ENCODE results near the gene PALS2.

Gene PALS2, protein sequence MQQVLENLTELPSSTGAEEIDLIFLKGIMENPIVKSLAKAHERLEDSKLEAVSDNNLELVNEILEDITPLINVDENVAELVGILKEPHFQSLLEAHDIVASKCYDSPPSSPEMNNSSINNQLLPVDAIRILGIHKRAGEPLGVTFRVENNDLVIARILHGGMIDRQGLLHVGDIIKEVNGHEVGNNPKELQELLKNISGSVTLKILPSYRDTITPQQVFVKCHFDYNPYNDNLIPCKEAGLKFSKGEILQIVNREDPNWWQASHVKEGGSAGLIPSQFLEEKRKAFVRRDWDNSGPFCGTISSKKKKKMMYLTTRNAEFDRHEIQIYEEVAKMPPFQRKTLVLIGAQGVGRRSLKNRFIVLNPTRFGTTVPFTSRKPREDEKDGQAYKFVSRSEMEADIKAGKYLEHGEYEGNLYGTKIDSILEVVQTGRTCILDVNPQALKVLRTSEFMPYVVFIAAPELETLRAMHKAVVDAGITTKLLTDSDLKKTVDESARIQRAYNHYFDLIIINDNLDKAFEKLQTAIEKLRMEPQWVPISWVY

DNA sequence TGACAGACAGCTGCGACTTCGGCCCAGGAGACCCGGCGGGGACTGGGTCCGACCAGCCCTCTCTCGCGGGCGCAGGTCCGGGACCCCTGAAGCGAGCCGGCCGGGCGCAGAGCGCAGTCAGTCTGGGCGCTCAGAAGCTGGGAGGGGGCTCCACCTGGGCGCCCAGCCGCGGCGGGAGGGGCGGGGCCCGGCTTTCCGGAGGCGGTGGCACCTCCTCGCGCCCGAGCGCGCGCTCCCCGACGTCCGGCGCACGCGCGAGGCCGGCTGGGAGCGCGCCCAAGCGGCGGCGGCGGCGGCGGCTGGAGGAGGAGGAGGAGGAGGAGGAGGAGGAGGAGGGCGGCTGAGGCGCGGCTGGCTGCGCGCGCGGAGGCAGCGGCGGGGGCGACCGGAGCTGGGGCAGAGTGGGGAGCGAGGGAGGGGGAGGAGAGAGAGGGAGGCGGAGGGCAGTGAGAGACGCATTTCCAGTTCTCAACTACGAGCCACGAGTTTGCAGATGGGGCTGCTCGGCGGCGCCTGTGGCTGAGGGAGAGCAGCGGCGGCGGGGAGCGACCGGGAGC lies at the start of gene PALS2:
TSS of gene PALS2 (plus strand) at position 456 of the 557 bp plus-strand sequence. CDS start 50,216 bp downstream, outside the sequence.
- DNase-seq (ENCODE audit: low read depth in 2 of 2): peak; percentile 61

DNA sequence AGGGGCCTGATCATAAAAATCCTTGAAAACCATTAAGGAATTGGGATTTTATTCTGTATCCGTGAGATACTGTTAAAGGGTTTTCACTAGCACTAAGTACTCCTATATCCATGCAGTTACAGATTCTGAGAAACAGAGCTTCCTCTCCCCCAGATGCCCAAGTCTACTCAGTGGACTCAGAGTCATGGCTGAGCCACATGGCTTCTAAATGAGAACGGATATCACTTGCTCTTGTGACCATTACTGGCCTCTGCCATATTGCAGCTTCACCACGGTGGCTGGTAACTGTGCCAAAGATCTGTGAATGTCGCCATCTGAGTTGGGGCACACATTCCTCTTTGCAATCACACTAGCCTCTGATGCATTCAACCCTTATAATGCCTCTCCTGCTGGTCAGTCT lies 42.0 kb upstream of the PALS2 start:
- DNase-seq (ENCODE audit: low read depth in 2 of 2): no peak

DNA sequence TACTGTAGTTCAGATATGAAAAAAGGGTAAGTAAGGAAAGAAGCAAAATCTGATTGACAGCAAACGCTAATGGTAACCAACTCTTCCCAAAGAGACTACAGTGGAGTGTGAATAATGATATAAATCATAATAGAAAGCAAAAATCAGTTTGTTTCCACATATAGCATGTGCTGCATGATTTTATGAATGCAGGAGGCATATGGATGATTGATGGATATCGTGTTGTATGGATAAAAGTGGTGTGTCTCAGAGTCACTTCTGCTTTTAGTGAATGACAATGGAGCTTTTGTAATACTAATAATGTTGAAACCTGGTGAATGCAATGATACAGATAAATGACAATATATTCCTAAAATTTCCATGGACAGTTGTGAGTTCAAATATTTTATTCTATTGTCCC lies 36.6 kb upstream of the PALS2 start:
- DNase-seq (ENCODE audit: low read depth in 2 of 2): no peak

DNA sequence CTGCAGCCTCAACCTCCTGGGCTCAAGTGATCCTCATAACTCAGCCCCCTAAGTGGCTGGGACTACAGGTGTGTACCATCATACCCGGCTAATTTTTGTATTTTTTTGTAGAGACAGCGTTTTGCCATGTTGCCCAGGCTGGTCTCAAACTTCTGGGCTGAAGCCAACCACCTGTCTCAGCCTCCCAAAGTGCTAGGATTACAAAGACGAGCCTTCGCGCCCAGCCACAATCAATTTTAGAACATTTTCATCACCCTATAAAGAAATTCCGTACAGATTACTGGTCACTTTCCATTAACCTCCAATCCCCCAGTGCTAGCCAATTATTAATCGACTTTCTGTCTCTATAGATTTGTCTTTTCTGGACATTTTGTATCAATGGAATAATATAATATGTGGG lies 32.3 kb upstream of the PALS2 start:
- DNase-seq (ENCODE audit: low read depth in 2 of 2): no peak

DNA sequence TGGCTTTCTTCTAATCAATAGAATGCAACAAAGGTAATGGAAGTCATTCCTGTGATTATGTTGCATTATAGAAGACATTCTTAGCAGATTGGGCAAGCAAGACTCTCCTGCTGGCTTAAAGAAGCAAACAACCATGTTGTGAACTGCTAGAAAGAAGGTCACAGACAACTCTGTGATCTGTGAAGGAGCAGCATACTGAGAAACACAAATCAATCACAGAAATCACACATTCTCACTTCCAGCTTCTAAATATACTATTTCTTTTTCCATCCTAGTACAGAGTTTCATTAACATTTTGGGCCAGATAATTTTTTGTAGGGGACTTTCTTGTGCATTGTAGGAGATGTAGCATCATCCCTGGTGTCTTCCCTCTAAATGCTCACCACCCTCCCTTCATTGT lies 28.0 kb upstream of the PALS2 start:
- DNase-seq (ENCODE audit: low read depth in 2 of 2): no peak

DNA sequence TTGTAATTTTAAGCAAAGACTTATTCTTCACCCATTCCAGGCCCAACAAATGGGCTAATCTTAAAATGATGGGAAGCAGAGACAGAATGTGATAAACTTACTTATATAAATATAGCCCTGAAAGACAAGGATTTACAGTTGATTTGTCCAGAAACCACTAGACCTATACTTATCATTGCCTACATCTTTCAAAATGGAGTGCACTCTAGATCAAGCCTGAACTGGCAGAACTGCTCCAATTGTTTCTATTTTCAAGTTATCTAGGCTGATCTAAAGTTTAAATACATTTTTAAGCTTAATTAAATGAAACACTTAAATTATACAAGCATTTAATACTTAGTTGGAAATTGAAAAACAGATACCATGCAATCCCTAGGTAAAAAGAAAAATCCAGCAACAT lies 24.9 kb upstream of the PALS2 start:
- no peak for DNase-seq (ENCODE audit: low read depth in 2 of 2)

DNA sequence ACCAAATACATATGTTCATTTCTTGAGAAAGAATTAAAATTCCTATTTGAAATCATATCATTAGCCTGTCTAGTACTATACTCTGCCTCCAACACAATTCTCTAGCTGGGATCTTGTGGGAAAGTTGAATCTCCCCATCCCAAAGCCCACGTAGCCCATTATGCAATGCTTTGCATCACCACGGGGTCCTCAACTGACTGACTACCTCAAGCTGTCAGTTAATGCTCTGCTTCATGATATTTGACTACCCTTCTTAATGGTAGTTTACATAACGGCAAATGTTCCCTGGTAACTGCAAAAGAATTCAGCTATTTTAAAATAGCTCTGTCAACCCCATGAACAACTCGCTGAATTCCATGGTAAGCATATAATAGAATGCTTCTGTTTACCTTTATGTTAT lies 23.3 kb upstream of the PALS2 start:
- no peak for DNase-seq (ENCODE audit: low read depth in 2 of 2)

DNA sequence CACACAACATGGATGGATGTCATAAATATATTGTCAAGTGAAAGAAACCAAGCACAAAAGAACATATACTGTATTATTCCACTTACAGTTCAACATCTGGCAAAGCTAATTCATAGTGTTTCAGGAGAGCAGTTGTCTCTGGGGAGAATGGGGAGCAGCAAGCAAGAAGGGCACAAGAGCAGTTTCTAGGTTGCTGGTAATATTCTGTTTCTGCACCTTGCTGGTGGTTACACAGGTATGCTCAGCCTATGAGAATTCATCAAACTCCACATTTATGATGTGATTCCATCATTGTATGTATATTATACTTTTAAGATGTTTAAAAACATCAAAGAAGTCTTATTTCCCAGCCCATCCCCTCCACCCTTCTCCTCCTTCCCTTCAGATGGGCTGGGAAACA lies 18.1 kb upstream of the PALS2 start:
- no peak for DNase-seq (ENCODE audit: low read depth in 2 of 2)

DNA sequence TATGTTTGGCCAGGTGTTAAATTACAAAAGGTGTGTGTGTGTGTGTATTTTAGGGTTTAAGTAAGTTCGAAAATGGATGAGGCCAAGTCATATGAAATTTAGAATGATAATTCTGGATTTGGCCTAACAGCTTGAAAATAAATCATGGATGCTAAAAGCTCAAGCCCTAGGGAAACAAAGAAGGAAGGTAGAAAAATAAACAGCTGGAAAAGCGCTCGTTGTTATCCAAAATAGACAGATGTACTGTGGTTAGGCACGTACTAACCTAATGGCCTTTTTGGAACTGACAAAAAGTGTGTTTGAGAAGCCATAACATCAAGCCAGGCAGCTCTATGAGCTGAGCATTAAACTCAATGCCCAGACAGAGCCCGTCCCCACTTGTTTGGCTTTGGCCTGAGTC lies 17.5 kb upstream of the PALS2 start:
- DNase-seq (ENCODE audit: low read depth in 2 of 2): no peak

DNA sequence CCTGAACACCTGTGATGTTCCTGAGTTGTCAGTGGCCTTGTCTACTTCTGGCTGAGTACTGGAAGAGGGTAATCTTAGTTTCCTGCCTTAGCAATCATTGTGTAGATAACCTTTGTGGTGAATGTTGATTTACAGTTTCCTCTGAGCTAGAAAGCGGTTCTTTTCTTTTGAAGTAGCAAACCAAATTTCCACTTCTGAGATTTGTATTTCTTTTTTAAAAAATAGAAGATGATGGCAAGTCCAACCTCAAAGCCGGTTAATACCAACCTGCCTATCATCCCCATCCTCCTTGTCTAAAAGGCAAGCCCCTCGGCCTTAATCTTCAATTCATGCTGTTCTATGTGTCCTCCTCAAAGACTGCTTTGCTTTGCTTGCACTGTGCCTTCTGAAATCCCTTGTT lies 12.5 kb upstream of the PALS2 start:
- no peak for DNase-seq (ENCODE audit: low read depth in 2 of 2)

DNA sequence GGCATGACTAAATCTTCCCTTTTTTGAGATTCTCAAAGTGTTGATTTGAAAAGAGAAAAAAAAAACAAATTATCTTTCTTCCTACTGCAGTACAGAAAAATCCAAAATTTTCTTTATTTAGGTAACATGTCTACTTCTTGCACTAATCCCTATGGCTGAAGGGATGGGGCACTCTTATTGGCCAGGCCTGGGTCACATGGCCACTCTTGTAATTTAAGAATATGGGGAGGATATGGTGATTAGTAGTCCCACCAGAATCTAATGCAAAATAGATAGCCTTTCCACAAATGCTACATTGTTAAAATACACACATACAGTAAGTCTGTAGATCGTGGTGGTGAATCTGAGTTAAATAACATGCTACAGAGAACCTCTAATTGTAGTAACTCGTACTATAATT lies 7.0 kb upstream of the PALS2 start:
- no peak for DNase-seq (ENCODE audit: low read depth in 2 of 2)

DNA sequence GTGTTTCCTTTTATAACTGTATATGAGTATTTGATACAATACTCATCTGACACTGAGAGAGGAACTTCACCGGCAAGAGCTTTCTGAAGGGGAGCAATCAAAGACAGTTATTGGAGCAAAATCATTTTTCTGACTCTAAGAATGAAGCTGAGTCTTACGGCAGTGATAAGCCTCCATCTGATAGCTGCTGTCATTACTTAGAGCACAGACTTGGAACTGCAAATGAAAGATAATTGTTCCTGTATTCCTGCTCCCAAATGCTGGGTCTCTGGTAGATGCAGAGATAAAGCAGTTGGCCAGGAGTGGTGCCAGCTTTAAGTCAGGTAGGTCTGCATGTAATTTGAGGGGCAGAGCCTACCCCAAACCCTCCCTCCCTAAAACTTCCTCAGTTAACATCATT lies 2.3 kb upstream of the PALS2 start:
- no peak for DNase-seq (ENCODE audit: low read depth in 2 of 2)

DNA sequence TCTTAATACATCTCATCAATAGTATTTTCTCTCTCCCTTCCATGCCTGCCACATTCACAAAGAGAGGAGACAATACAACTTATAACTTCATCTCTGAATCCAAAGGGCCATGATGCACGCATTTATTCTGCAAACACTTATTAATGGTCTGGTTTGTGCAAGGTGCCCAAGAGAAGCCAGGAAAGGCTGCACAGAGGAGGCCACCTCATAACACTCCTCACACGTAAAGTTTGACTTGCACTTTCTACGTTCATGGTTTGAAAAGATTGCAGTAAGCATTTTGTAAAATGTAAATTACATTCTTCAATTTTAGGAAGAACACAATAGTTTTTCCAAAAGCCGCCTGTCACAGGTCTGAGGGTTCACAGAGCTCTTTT lies 1.2 kb upstream of the PALS2 start:
- no peak for DNase-seq (ENCODE audit: low read depth in 2 of 2)

DNA sequence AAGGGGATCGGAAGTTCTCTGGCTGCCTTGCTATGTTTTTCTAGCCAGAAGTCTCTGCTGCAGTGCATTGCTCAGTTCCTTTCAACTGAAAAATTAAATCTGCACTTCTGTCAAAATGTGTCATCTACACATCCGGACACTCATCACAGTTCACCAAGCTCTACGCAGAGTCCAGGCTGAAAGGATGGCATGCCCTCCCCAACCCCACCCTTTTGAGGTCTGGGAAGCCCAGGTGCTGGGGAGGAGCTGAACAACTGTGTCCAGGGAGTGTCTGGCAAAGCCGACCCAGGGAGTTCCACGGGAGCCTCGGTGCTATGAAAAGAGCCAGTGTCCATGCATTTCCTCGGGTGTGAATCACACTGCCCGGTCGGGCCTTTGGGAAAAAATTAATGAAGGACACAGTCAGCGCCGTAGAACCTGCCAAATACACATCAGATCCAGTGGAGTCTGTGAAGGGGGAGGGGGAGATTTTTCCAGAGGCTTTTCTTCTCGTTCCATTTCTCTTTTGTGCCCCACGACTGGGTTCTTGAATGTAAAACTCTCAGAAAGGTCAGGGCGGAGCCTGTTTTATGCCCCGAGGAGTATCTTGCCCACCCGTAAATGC lies 757 bp upstream of the PALS2 start:
- DNase-seq (ENCODE audit: low read depth in 2 of 2): no peak

DNA sequence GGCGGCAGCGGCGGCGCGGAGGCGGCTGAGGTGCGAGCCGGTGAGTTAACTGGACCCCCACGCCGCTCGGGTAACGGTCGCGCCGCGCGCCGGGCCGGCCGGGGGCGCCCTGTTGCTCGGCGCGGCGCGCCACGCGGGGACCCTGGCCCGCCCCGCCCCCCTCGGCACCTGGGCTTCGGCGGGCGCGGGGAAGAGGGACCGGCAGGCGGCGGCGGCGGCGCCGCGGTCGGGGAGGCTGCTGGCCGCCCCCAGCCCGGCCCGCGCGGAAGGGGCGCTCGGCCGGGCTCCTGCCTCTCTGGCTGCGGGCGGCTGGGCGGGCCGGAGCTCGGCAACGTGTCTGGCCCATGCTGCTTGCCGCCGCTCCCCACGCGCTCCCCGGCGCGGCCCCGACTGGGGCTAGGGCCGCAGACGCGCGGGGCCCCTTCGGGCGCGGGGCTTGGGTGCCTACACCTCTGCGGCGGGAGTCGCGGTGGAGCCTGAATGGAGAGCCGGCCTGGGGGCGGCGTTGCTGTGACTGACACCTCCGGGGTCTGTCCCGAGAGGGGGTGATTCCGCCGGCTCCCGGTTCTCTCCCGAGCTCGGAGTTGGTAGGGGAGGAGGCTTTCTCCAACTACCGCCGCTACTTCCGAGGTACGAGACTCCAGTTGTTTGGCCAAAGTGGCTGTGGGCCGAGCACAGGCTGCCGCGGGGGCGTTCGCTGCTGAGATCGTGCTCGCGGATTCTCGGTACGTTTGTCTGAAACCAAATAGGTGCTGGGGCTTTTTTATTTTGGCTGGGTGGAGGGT lies 494 bp downstream of the PALS2 start:
- peak in 1 of 2 donors; percentile 12 for DNase-seq (ENCODE audit: low read depth in 2 of 2)

DNA sequence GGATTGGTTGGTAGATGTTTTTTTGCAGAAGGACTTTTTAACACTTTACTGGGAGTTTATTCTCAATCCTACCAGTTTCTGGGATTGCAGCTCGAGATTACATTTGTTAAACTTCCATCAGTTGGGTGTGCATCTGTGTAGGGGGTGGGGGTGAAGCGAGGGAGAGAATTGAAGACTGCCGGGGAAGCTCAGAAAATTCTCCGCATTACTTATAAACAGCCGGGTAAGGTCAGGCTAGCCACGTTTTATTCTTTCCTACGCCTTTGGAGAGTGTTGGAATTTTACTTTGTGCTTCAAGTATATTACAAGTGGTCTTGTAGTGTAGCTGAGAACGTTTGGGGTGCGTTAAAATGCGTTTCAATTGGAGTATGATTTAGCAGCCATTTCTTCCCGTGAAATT lies 1.1 kb downstream of the PALS2 start:
- no peak for DNase-seq (ENCODE audit: low read depth in 2 of 2)

DNA sequence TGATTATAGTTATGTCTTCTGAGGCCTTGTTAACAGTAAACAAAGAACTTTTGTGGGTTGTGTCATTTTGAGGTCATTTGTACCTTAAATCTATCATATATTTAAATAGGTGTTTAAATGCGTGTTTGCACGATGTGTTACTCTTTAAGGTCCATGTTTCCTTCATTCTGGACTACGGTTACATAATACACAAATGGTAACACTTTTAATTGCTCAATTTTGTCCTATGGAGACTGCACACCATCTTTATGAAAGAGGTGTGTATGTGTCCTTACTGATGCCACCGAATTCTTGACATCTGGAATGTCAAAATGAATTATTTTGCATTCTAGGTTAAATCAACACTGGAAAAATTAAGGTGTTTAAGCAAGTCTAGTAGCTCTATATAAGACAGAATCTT lies 1.7 kb downstream of the PALS2 start:
- no peak for DNase-seq (ENCODE audit: low read depth in 2 of 2)

DNA sequence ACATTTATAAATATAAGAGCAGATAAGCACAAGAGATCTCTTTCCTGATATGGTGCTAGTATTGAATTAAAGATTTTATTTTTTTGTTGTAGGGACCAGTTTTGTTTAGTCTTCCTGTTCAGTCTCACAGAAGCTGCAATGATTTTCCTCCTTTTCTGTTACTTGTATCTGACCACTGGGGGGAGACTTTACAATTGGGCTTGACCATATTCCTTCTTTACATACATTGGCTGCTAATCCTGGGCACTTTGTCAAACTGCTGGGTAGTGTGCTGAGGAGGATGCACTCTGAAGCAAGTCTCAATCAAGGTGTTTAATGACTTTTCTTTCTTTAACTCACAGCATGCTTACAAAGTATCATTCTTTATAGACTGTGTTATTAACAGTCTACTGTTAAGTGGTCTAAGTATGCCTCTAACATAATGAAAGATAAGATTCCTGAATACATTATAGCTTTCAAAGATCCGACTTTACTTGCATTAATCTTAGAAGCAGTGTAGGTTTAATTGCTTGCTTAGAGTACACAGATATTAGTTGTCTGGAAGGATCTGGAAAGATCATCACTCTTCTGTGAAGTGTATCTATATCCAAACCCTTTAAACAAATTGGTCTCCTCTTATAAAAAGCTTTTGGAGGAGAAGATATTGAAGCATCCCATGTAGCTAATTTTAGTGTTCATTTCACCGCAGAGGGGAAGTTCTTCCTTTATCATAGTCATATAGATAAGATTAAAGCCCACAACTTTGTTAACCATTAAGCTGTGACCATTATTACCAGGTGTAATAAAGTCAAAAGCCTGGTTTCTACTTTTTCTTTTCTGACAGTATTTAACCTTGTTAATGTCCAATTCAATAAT lies 3.1 kb downstream of the PALS2 start:
- no peak for DNase-seq (ENCODE audit: low read depth in 2 of 2)

DNA sequence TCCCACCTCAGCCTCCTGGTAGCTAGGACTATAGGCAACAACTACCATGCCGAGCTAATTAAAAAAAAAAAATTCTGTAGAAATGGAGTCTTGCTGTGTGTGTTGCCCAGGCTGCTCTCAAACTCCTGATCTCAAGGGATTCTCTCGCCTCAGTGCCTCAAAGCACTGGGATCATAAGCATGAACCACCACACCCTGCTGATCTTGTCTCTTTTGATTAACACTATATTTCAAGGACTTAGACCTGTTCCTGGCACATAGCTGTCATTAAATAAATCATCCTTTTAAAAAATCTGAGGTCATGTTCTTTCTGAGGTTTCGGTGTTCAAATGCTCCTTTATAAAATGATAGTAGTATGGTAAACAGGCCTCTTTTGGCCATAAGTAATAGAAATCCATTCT lies 4.8 kb downstream of the PALS2 start:
- no peak for DNase-seq (ENCODE audit: low read depth in 2 of 2)

DNA sequence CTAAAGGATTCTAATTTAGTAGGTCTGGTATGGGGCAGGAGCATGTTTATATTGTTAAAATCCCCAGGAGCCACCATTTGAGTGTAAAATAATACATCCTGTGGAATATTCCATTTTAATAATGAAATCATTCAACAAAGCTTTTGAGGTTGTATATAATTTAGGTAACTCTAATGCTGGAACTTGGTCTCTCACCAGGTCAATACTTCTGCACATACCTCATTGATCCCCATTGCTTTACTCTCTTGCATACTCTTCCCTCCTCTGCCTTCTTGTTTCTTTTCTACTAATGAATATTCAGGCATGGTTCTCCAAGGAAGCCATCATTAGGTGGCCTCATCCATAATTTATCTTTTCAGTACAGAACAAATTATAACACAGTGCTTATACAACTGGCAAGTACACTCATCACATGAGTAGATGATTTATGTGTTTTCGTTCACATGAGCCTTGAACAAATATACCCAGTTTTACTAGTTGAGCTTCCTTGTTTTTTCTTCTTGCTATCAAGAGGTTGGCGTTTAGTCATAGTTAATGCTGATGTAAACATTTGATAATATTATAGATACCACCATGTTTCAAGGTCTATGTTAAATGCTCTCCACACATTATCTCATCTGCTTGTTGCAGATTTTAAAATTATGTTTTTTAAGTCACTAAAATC lies 7.2 kb downstream of the PALS2 start:
- DNase-seq (ENCODE audit: low read depth in 2 of 2): no peak

DNA sequence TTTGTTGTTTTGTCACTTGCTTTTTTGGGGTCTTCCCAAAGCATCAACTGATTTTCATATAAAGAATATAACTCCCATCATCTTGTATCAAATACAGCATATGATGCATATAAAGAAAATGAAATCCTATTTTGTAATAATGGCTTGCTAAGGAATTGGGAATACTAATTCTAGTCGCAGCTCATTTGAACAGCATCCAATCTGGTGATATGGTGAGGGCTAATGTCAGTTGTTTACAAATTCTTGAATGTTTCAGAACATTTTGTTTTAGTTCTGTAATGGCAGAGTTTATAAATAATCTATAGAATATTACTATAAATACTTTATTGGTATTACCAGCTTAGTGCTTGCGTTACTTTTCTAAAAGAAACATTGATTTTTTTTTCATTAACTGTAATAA lies 8.9 kb downstream of the PALS2 start:
- no peak for DNase-seq (ENCODE audit: low read depth in 2 of 2)

Measured in stimulated activated CD8-positive, alpha-beta memory T cell treated with anti-CD3 and anti-CD28 coated beads, Interleukin-2, amount 100 ng/mL, for 1 hour (primary cell).